Stomach (tissue), 9 donors: ENCODE measurements around the gene NFYB. TPM values are rescaled to one million over a fixed set of nuclear protein-coding genes. Genes with fewer than 3 reads are reported as not detected.
A peak's percentile ranks its signal among the peaks of the same experiment; 100 is the strongest.
"Not testable (repeated sequence)": the region's sequence is repeated elsewhere in the genome, so short reads cannot be mapped to it uniquely, and the experiment has no call there.

Experiments
- DNase-seq, 2 donors: peaks; one replicate each; pipeline versions ENCODE4 v3.0.0 to v3.0.0-alpha.2; 2013 to 2019
- H3K27ac ChIP-seq, 5 donors: fragments of 200-600 bp in 4 of 5; sonication (generic) in 4 of 5; one replicate each; pipeline ENCODE4 v1.5.1; 2013 to 2019; ENCODE audit warnings: mild to moderate bottlenecking in 1 of 5, moderate library complexity in 1 of 5
- H3K27me3 ChIP-seq, 3 donors: fragments of 200-600 bp; sonication (generic); one replicate each; pipeline ENCODE4 v1.5.1; 2017 to 2019; ENCODE audit warnings: mixed run types in 1 of 3
- H3K36me3 ChIP-seq, 4 donors: fragments of 200-600 bp; sonication (generic); 1 replicate in 3 of 4; 2 replicates in 1 of 4; pipeline ENCODE4 v1.5.1; 2016 to 2019
- H3K4me1 ChIP-seq, 4 donors: fragments of 200-600 bp; sonication (generic); one replicate each; pipeline ENCODE4 v1.5.1; 2016 to 2019
- H3K4me3 ChIP-seq, 4 donors: fragments of 200-600 bp; sonication (generic) in 3 of 4; one replicate each; pipeline ENCODE4 v1.5.1; 2016 to 2019; ENCODE audit warnings: mild to moderate bottlenecking in 1 of 4
- H3K9me3 ChIP-seq, 4 donors: fragments of 200-600 bp; sonication (generic); one replicate each; pipeline ENCODE4 v1.5.1; 2016 to 2019
- EP300 ChIP-seq: sonication (generic); formaldehyde crosslinking; IDR thresholded peaks from one replicate; pipeline ENCODE4 v1.6.1; 2017; ENCODE audit warnings: antibody characterized with exemption
- POLR2A ChIP-seq, 4 donors: fragments of 450-650 bp; IDR thresholded peaks; one replicate each; pipeline ENCODE4 v1.6.1; 2016; ENCODE audit warnings: antibody characterized with exemption in 4 of 4, control low read depth in 2 of 4, mild to moderate bottlenecking in 1 of 4, moderate library complexity in 1 of 4
- POLR2AphosphoS5 ChIP-seq, 3 donors: sonication (generic); formaldehyde crosslinking; IDR thresholded peaks; one replicate each; pipeline ENCODE4 v1.6.1; 2016; ENCODE audit warnings: antibody characterized with exemption in 3 of 3
- WGBS, 5 donors: extraction: QIAGEN DNeasy Blood & Tissue Kit in 3 of 5; methylation state at CpG; one replicate each; pipeline versions ENCODE4 v1.1.5 to v1.1.7; 2013 to 2018; 5-methylcytosine and 5-hydroxymethylcytosine counted together
- intact Hi-C: fragments of 100-400 bp; cut with DNase I; formaldehyde crosslinking; loops from one replicate; pipeline ENCODE4 v1.15.1; 2023; ENCODE audit warnings: low total_unique reads
- polyA plus RNA-seq, 3 donors: library from polyadenylated mRNA; stranded (reverse); fragments of 200-250 nt; gene quantifications; one replicate each; pipeline ENCODE4 v1.2.3, GENCODE V29; 2013
- total RNA-seq, 5 donors: library from RNA; depleted of rRNA; stranded (reverse); fragments of >200 nt; gene quantifications; one replicate each; pipeline versions ENCODE4 v1.1.0 to v1.2.3, GENCODE V29; 2014 to 2016
- TF ChIP-seq, protein P1 (sequence below), 7 experiments: fragments of 450-650 bp in 4 of 7; fragments of 200-600 bp in 3 of 7; sonication (generic) in 3 of 7; IDR thresholded peaks; one replicate each; pipeline ENCODE4 v1.5.1; 2016 to 2019; ENCODE audit warnings: antibody characterized with exemption in 7 of 7, control low read depth in 2 of 7, mild to moderate bottlenecking in 1 of 7
- donor health status: healthy with polysubstance abuse.
- donor health status: Bipolar disorder and iron deficiency.
- donor health status: healthy.

NFYB gene
- total and polyA plus RNA-seq, 8 donors: 1.4 to 47.5 (median 20.1) TPM

GRCh38 chr12:104177663-104178501, 39.9 kb upstream of the NFYB start:
- Histone ChIP-seq H3K4me1 (peaks cover 0 to 46% (median 25%) of the 10 kb centered on the region in 4 donors), H3K4me3 (no peak overlapping the region), H3K27me3 (no peaks in the 10 kb centered on the region), H3K36me3 (no peaks in the 10 kb centered on the region), H3K9me3 (no peaks in the 10 kb centered on the region), H3K27ac (peak overlapping the region in 4 of 5 donors; percentile 80 to 89 (median 82))
- intact Hi-C loops: no loop called here
- TF ChIP-seq, protein P1, sequence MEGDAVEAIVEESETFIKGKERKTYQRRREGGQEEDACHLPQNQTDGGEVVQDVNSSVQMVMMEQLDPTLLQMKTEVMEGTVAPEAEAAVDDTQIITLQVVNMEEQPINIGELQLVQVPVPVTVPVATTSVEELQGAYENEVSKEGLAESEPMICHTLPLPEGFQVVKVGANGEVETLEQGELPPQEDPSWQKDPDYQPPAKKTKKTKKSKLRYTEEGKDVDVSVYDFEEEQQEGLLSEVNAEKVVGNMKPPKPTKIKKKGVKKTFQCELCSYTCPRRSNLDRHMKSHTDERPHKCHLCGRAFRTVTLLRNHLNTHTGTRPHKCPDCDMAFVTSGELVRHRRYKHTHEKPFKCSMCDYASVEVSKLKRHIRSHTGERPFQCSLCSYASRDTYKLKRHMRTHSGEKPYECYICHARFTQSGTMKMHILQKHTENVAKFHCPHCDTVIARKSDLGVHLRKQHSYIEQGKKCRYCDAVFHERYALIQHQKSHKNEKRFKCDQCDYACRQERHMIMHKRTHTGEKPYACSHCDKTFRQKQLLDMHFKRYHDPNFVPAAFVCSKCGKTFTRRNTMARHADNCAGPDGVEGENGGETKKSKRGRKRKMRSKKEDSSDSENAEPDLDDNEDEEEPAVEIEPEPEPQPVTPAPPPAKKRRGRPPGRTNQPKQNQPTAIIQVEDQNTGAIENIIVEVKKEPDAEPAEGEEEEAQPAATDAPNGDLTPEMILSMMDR (IDR thresholded peaks at IDR 0.05): no peak
- TF ChIP-seq EP300 (peak; percentile 64), POLR2AphosphoS5 (IDR thresholded peaks at IDR 0.05) (peak; percentile 74 to 94 (median 91))
- 43 to 55% (median 47%) methylated on average over 7 to 8 of the region's 8 CpGs for WGBS, 5 donors
- DNase-seq: peak; percentile 38

DNA sequence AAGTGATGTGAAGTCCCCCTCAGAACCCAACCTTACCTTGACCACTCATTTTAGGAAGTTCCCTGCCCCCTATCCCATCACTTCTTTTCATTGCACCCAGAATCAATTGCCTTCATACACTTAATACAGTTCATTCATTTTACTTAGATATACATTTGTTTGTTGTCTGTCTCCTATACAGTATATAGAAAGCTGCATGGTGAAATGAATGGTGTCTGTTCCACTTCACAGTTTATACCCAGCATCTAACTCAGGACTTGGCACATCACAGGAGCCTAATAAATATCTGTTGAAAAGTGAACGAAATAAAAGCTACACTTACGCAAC, 39.3 kb upstream of the NFYB start:
- Histone ChIP-seq H3K9me3 (no peaks in the 10 kb centered on the region), H3K27me3 (no peaks in the 10 kb centered on the region), H3K4me3 (no peak overlapping the region), H3K36me3 (no peaks in the 10 kb centered on the region), H3K4me1 (peaks cover 0 to 40% (median 25%) of the 10 kb centered on the region in 4 donors), H3K27ac (peak overlapping the region in 4 of 5 donors; percentile 80 to 89 (median 82))
- intact Hi-C loops: no loop called here
- TF ChIP-seq, protein P1 (IDR thresholded peaks at IDR 0.05): no peak
- TF ChIP-seq POLR2AphosphoS5 (IDR thresholded peaks at IDR 0.05): no peak
- no peak for TF ChIP-seq EP300
- TF ChIP-seq POLR2A (IDR thresholded peaks at IDR 0.05): no peak
- no peak for DNase-seq
- WGBS, 5 donors: 21 to 72% (median 50%) methylated on average over 2 of the region's 2 CpGs

DNA sequence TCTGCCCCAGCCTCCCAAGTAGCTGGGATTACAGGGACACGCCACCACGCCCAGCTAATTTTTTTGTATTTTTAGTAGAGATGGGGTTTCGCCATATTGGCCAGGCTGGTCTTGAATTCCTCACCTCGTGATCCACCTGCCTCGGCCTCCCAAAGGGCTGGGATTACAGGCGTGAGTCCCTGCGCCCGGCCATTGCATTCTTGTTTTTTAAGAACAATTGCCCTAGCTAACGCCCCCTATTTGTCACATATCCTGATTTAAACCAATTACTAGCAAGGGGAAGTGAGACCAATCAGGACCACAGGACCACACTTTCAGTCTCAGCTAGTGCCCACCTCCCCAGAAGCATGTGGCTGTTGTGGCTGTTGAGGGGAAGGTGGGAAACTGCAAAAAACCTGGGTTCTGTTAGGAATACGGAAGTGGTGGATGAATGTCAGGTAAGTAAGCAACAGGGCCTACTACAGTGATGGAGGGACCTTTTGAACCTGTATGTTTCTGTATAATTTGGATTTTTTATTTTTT, 37.8 kb upstream of the NFYB start:
- peak overlapping the region in 1 of 5 donors; percentile 89 for H3K27ac ChIP-seq
- H3K4me3 ChIP-seq: no peak overlapping the region
- 82 to 91% (median 83%) methylated on average over 10 of the region's 10 CpGs for WGBS, 5 donors
- no peak for DNase-seq
- H3K9me3 ChIP-seq: no peaks in the 10 kb centered on the region
- no peaks in the 10 kb centered on the region for H3K27me3 ChIP-seq
- peaks cover 0 to 29% (median 16%) of the 10 kb centered on the region in 4 donors for H3K4me1 ChIP-seq
- TF ChIP-seq EP300 (no peak), POLR2A (IDR thresholded peaks at IDR 0.05) (no peak), POLR2AphosphoS5 (IDR thresholded peaks at IDR 0.05) (no peak)
- TF ChIP-seq, protein P1 (IDR thresholded peaks at IDR 0.05): no peak
- intact Hi-C loops: no loop called here
- no peaks in the 10 kb centered on the region for H3K36me3 ChIP-seq

GRCh38 chr12:104173804-104174203, 35.8 kb upstream of the NFYB start:
- WGBS, 5 donors: 89 to 98% (median 95%) methylated on average over 5 of the region's 5 CpGs
- H3K27me3 ChIP-seq, H3K36me3 ChIP-seq, intact Hi-C loops, H3K27ac ChIP-seq, H3K9me3 ChIP-seq, DNase-seq, H3K4me3 ChIP-seq: not testable (repeated sequence)
- H3K4me1 ChIP-seq: peaks cover 0 to 22% (median 14%) of the 10 kb centered on the region in 4 donors

GRCh38 chr12:104172570-104172947, 34.5 kb upstream of the NFYB start:
- 81 to 94% (median 88%) methylated on average over 6 of the region's 6 CpGs for WGBS, 5 donors
- Histone ChIP-seq H3K27me3 (no peaks in the 10 kb centered on the region), H3K4me3 (no peak overlapping the region), H3K27ac (no peak overlapping the region), H3K4me1 (peaks cover 0 to 12% (median 3%) of the 10 kb centered on the region in 4 donors), H3K36me3 (no peaks in the 10 kb centered on the region), H3K9me3 (no peaks in the 10 kb centered on the region)
- no peak for TF ChIP-seq POLR2AphosphoS5 (IDR thresholded peaks at IDR 0.05)
- no peak for TF ChIP-seq EP300
- TF ChIP-seq, protein P1 (IDR thresholded peaks at IDR 0.05): no peak
- DNase-seq: no peak
- intact Hi-C loops: no loop called here
